Sigmoid colon (tissue), 7 donors: Measurements from ENCODE around the gene CFD. TPM values are rescaled to one million over a fixed set of nuclear protein-coding genes. Genes with fewer than 3 reads are reported as not detected.

Source experiments
- DNase-seq: peaks from one replicate; pipeline ENCODE4 v3.0.0-alpha.2; 2019
- H3K27ac ChIP-seq, 4 donors: fragments of 200-600 bp; sonication (generic); one replicate each; pipeline ENCODE4 v1.5.1; 2016 to 2019; ENCODE audit warnings: mild to moderate bottlenecking in 1 of 4
- H3K27me3 ChIP-seq, 3 donors: fragments of 200-600 bp; sonication (generic); one replicate each; pipeline ENCODE4 v1.5.1; 2019; ENCODE audit warnings: mild to moderate bottlenecking in 1 of 3
- H3K36me3 ChIP-seq, 4 donors: fragments of 200-600 bp; sonication (generic); one replicate each; pipeline ENCODE4 v1.5.1; 2016 to 2019
- H3K4me1 ChIP-seq, 4 donors: fragments of 200-600 bp; sonication (generic); one replicate each; pipeline ENCODE4 v1.5.1; 2017 to 2019
- H3K4me3 ChIP-seq, 4 donors: fragments of 200-600 bp; sonication (generic); one replicate each; pipeline ENCODE4 v1.5.1; 2017 to 2019; ENCODE audit warnings: mild to moderate bottlenecking in 2 of 4, moderate library complexity in 1 of 4
- H3K9me3 ChIP-seq, 4 donors: fragments of 200-600 bp in 3 of 4; sonication (generic) in 3 of 4; one replicate each; pipeline versions ENCODE4 v1.5.1 to v1.6.1; 2013 to 2019
- EP300 ChIP-seq, 4 donors: sonication (generic); formaldehyde crosslinking; IDR thresholded peaks; one replicate each; pipeline ENCODE4 v1.6.1; 2017; ENCODE audit warnings: antibody characterized with exemption in 4 of 4
- POLR2A ChIP-seq, 2 donors: fragments of 450-650 bp; IDR thresholded peaks; one replicate each; pipeline ENCODE4 v1.6.1; 2016; ENCODE audit warnings: antibody characterized with exemption in 2 of 2, mild to moderate bottlenecking in 2 of 2, moderate library complexity in 2 of 2
- POLR2AphosphoS5 ChIP-seq, 4 donors: sonication (generic); formaldehyde crosslinking; IDR thresholded peaks; one replicate each; pipeline ENCODE4 v1.6.1; 2017; ENCODE audit warnings: antibody characterized with exemption in 4 of 4
- WGBS, 2 donors: extraction: QIAGEN DNeasy Blood & Tissue Kit; methylation state at CpG; one replicate each; pipeline ENCODE4 v1.1.7; 2013; 5-methylcytosine and 5-hydroxymethylcytosine counted together
- intact Hi-C: fragments of 100-400 bp; cut with DNase I; formaldehyde crosslinking; loops from one replicate; pipeline ENCODE4 v1.15.1; 2023
- polyA plus RNA-seq, 3 donors: library from polyadenylated mRNA; stranded (reverse); fragments of 200-250 nt; gene quantifications; one replicate each; pipeline ENCODE4 v1.2.3, GENCODE V29; 2013
- total RNA-seq, 4 donors: library from RNA; depleted of rRNA; stranded (reverse); fragments of >200 nt; gene quantifications; one replicate each; pipeline ENCODE4 v1.1.0, GENCODE V29; 2016
- TF ChIP-seq, protein P1 (sequence below), 4 experiments: fragments of 450-650 bp in 3 of 4; fragments of 200-600 bp in 1 of 4; IDR thresholded peaks; one replicate each; pipeline ENCODE4 v1.5.1; 2016 to 2019; ENCODE audit warnings: antibody characterized with exemption in 4 of 4, mild to moderate bottlenecking in 3 of 4, moderate library complexity in 2 of 4
- donor health status: healthy with polysubstance abuse.
- donor health status: Bipolar disorder and iron deficiency.
- donor health status: healthy.

CFD gene
- total and polyA plus RNA-seq, 7 donors, result 29.1 to 830 (median 329) TPM

DNA sequence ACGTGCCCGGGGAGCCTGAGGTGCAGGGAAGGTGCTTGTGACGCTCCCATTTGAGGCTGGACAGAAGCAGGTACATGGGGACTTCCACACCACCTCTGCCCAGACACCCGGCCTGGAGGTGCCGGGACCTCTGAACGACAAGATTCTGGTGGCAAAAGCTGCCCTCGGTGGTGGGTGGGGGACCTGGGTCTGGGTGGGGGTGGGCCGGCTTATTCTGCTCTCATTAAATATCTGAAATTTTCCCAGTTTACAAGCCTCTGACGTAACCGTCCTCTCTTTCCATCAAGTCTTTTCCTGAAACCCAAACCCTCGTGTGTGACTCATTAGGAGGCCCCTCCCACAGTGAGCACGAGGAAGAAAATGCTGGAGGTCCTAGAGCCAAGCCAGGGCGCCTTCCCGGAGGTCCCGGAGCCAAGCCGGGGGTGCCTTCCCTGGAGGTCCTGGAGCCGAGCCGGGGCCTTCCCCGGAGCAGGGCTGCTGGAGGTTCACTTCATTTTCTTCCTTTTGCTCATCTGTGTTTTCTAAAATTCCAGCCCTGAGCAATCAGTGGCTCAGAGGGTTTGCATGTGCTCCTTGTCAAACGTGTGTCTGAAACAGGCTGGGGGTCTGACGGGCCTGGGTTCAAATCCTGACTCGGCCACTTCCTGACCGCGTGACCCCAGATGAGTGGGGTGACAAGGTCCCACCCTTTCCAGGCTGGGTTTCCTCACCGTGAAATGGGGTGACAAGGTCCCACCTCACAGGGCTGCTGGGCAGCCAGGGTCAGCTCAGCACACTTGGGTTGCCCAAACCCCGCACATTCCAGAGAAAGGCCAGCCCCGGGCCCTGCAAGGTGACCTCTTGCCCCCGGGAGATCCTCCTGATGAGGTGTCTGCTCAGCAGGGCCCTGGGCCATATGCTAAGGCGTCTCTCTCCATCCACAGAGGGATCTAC, 10.0 kb downstream of the CFD start:
- peak; percentile 96 for DNase-seq
- intact Hi-C loops, result no loop called here
- 76% methylated on average over 29 of the region's 29 CpGs for WGBS, 2 donors
- Histone ChIP-seq H3K36me3 (peaks cover 9 to 49% (median 12%) of the 10 kb centered on the region in 4 donors), H3K27ac (peak overlapping the region; percentile 78 to 87 (median 84)), H3K4me1 (peaks cover 0 to 43% (median 41%) of the 10 kb centered on the region in 4 donors), H3K27me3 (no peaks in the 10 kb centered on the region), H3K9me3 (no peaks in the 10 kb centered on the region), H3K4me3 (no peak overlapping the region)
- TF ChIP-seq, protein P1, sequence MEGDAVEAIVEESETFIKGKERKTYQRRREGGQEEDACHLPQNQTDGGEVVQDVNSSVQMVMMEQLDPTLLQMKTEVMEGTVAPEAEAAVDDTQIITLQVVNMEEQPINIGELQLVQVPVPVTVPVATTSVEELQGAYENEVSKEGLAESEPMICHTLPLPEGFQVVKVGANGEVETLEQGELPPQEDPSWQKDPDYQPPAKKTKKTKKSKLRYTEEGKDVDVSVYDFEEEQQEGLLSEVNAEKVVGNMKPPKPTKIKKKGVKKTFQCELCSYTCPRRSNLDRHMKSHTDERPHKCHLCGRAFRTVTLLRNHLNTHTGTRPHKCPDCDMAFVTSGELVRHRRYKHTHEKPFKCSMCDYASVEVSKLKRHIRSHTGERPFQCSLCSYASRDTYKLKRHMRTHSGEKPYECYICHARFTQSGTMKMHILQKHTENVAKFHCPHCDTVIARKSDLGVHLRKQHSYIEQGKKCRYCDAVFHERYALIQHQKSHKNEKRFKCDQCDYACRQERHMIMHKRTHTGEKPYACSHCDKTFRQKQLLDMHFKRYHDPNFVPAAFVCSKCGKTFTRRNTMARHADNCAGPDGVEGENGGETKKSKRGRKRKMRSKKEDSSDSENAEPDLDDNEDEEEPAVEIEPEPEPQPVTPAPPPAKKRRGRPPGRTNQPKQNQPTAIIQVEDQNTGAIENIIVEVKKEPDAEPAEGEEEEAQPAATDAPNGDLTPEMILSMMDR (IDR thresholded peaks at IDR 0.05), result no peak
- peak in 3 of 4 donors; percentile 28 to 76 (median 30) for TF ChIP-seq POLR2AphosphoS5 (IDR thresholded peaks at IDR 0.05)
- TF ChIP-seq POLR2A (IDR thresholded peaks at IDR 0.05), result no peak
- peak in 1 of 4 donors; percentile 57 for TF ChIP-seq EP300 (IDR thresholded peaks at IDR 0.05)

DNA sequence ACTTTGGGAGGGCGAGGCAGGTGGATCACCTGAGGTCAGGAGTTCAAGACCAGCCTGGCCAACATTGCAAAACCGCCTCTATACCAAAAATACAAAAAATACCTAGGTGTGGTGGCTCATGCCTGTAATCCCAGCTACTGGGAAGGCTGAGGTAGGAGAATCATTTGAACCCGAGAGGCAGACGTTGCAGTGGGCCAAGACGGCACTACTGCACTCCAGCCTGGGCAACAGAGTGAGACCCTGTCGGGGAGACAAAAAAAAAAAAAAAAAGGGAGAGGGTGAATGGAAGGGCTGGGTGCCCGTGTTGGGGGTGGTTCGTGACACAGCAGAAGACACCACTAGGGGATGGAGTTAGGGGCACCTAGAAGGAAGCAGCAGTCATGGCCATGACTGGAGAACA, 10.8 kb downstream of the CFD start:
- Histone ChIP-seq H3K36me3 (peaks cover 9 to 57% (median 13%) of the 10 kb centered on the region in 4 donors), H3K27ac (peak overlapping the region; percentile 78 to 87 (median 84)), H3K4me1 (peaks cover 0 to 43% (median 41%) of the 10 kb centered on the region in 4 donors), H3K27me3 (no peaks in the 10 kb centered on the region), H3K9me3 (no peaks in the 10 kb centered on the region), H3K4me3 (no peak overlapping the region)
- intact Hi-C loops, result no loop called here
- 90 to 93% methylated on average over 8 of the region's 8 CpGs for WGBS, 2 donors
- DNase-seq, result no peak
- no peak for TF ChIP-seq EP300 (IDR thresholded peaks at IDR 0.05)
- no peak for TF ChIP-seq POLR2A (IDR thresholded peaks at IDR 0.05)
- TF ChIP-seq POLR2AphosphoS5 (IDR thresholded peaks at IDR 0.05), result no peak
- TF ChIP-seq, protein P1 (IDR thresholded peaks at IDR 0.05), result no peak

DNA sequence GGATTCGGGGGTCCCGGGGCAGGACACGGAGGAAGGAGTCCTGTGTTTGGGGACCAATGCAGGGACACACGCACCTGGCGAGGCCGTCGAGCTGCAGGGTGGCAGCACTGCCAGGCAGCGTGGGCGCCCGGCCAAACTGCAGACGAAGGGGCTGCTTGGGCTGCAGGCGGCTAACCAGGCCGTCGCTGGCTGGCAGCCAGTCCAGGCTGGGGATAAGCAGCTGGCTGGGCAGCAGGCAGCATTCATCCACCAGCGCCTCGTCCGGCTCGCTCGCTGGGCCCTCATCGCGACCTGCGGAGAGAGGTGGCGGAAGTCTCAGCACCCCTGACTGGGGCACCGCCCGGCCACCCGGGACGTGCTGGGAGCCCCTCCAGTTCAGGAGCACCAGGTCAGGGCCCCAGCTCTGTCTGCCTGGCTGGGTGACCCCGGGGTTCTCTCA, 11.5 kb downstream of the CFD start:
- H3K4me1 ChIP-seq, result peaks cover 0 to 43% (median 41%) of the 10 kb centered on the region in 4 donors
- H3K9me3 ChIP-seq, result no peaks in the 10 kb centered on the region
- intact Hi-C loops, result no loop called here
- TF ChIP-seq POLR2AphosphoS5 (IDR thresholded peaks at IDR 0.05) (peak in 2 of 4 donors; percentile 55 to 66), EP300 (IDR thresholded peaks at IDR 0.05) (no peak), POLR2A (IDR thresholded peaks at IDR 0.05) (no peak)
- TF ChIP-seq, protein P1 (IDR thresholded peaks at IDR 0.05), result no peak
- peak; percentile 87 for DNase-seq
- no peaks in the 10 kb centered on the region for H3K27me3 ChIP-seq
- H3K27ac ChIP-seq, result peak overlapping the region in 3 of 4 donors; percentile 84 to 87 (median 85)
- H3K4me3 ChIP-seq, result no peak overlapping the region
- WGBS, 2 donors, result 89 to 91% methylated on average over 28 of the region's 28 CpGs
- peaks cover 13 to 64% (median 17%) of the 10 kb centered on the region in 4 donors for H3K36me3 ChIP-seq

DNA sequence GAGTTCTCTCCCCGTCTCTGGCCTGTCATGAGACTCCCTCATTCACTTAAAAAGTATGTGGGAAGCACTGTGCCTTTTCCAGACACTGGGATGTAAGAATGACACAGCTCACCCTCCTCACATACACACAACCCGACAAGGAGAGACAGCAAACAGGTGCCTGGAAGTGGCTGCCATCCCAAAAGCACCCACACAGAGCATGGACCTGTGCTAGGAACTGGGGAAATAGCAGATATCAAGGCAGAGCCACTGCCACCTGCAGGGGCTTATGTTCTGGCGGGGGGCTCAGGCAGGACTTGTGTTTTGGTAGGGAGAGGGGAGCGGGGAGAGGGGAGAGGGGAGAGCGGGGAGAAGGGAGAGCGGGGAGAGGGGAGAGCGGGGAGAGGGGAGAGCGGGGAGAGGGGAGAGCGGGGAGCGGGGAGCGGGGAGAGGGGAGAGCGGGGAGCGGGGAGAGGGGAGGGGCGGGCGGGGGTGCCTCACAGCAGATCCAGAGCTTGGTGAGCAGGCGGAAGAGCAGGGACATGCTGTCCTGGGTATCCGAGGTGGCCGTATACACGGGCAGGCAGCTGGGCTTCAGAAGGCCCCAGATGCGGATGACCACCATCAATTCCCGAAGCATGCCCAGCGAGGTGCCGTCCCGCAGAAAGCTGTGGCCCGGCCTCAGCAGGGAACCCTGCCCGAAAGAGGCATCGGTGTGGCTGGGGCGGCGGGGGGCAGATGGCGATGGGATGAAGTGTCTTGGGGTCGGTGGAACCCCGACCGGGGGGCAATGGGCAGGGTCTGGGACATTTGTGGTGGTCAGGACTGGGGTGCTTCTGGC, 12.2 kb downstream of the CFD start:
- Histone ChIP-seq H3K4me1 (peaks cover 0 to 43% (median 41%) of the 10 kb centered on the region in 4 donors), H3K36me3 (peaks cover 16 to 70% (median 23%) of the 10 kb centered on the region in 4 donors), H3K27me3 (no peaks in the 10 kb centered on the region), H3K9me3 (no peaks in the 10 kb centered on the region), H3K27ac (peak overlapping the region; percentile 52 to 87 (median 84)), H3K4me3 (peak overlapping the region in 1 of 4 donors; percentile 9)
- intact Hi-C loops, result no loop called here
- TF ChIP-seq, protein P1 (IDR thresholded peaks at IDR 0.05), result no peak
- TF ChIP-seq POLR2AphosphoS5 (IDR thresholded peaks at IDR 0.05), result peak in 1 of 4 donors; percentile 25
- TF ChIP-seq POLR2A (IDR thresholded peaks at IDR 0.05), result no peak
- 49 to 90% methylated on average over 21 to 27 of the region's 33 CpGs for WGBS, 2 donors
- DNase-seq, result no peak
